Peyer's patch (tissue), 4 donors: ENCODE results near the gene JAKMIP3. TPM values are rescaled to one million over a fixed set of nuclear protein-coding genes. Genes with fewer than 3 reads are reported as not detected.
A peak's percentile ranks its signal among the peaks of the same experiment; 100 is the strongest.

Experiments
- DNase-seq, 3 donors: peaks; one replicate each; pipeline ENCODE4 v3.0.0-alpha.2; 2017 to 2019
- H3K27ac ChIP-seq, 4 donors: fragments of 200-600 bp; sonication (generic); one replicate each; pipeline ENCODE4 v1.5.1; 2016 to 2019
- H3K27me3 ChIP-seq, 2 donors: fragments of 200-600 bp; sonication (generic); one replicate each; pipeline ENCODE4 v1.5.1; 2019
- H3K36me3 ChIP-seq, 3 donors: fragments of 200-600 bp; sonication (generic); one replicate each; pipeline ENCODE4 v1.5.1; 2016 to 2019
- H3K4me1 ChIP-seq, 4 donors: fragments of 200-600 bp; sonication (generic); one replicate each; pipeline ENCODE4 v1.5.1; 2016 to 2019
- H3K4me3 ChIP-seq, 4 donors: fragments of 200-600 bp; sonication (generic); 1 replicate in 3 of 4; 2 replicates in 1 of 4; pipeline ENCODE4 v1.5.1; 2016 to 2019; ENCODE audit warnings: mild to moderate bottlenecking in 1 of 4
- H3K9me3 ChIP-seq, 4 donors: fragments of 200-600 bp; sonication (generic); one replicate each; pipeline ENCODE4 v1.5.1; 2016 to 2019; ENCODE audit warnings: mild to moderate bottlenecking in 1 of 4
- POLR2A ChIP-seq, 2 donors: fragments of 450-650 bp; IDR thresholded peaks; one replicate each; pipeline ENCODE4 v1.5.1; 2017; ENCODE audit warnings: antibody characterized with exemption in 2 of 2, mild to moderate bottlenecking in 2 of 2, moderate library complexity in 2 of 2
- total RNA-seq, 4 donors: library from RNA; depleted of rRNA; stranded (reverse); fragments of >200 nt; gene quantifications; one replicate each; pipeline ENCODE4 v1.1.0, GENCODE V29; 2016
- TF ChIP-seq, protein P1 (sequence below), 6 experiments: fragments of 450-650 bp in 4 of 6; fragments of 200-600 bp in 2 of 6; sonication (generic) in 1 of 6; IDR thresholded peaks; one replicate each; pipeline ENCODE4 v1.5.1; 2017 to 2019; ENCODE audit warnings: antibody characterized with exemption in 6 of 6, mild to moderate bottlenecking in 3 of 6, moderate library complexity in 1 of 6

Gene JAKMIP3
- total RNA-seq, 4 donors from 2014 or later = 0.18 to 2.5 (median 0.23) TPM

DNA sequence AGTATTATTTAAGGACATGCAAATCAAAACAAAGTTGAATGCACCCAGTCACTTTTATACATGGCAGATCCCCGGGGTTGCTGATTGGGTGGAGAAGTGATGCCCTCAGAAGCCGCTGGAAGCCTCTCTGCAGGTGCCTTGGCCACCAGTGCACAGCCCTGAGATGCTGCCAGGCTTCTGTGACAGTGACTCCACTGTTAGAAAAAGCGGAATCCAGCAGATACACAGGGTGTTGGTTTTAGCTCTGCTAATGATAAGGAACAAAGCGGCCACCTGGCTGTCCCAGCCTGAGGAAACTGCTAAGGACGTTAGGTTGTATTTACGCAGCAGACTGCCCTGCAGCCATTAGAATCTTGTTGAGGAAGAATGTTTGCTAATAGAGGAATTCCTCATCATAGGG, 47.5 kb downstream of the JAKMIP3 start:
- Histone ChIP-seq H3K9me3 (no peaks in the 10 kb centered on the region), H3K4me3 (no peak overlapping the region), H3K4me1 (no peaks in the 10 kb centered on the region), H3K27me3 (no peaks in the 10 kb centered on the region), H3K36me3 (no peaks in the 10 kb centered on the region), H3K27ac (no peak overlapping the region)
- DNase-seq = peak in 1 of 3 donors; percentile 22
- TF ChIP-seq, protein P1, sequence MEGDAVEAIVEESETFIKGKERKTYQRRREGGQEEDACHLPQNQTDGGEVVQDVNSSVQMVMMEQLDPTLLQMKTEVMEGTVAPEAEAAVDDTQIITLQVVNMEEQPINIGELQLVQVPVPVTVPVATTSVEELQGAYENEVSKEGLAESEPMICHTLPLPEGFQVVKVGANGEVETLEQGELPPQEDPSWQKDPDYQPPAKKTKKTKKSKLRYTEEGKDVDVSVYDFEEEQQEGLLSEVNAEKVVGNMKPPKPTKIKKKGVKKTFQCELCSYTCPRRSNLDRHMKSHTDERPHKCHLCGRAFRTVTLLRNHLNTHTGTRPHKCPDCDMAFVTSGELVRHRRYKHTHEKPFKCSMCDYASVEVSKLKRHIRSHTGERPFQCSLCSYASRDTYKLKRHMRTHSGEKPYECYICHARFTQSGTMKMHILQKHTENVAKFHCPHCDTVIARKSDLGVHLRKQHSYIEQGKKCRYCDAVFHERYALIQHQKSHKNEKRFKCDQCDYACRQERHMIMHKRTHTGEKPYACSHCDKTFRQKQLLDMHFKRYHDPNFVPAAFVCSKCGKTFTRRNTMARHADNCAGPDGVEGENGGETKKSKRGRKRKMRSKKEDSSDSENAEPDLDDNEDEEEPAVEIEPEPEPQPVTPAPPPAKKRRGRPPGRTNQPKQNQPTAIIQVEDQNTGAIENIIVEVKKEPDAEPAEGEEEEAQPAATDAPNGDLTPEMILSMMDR (IDR thresholded peaks at IDR 0.05) = no peak
- no peak for TF ChIP-seq POLR2A (IDR thresholded peaks at IDR 0.05)

DNA sequence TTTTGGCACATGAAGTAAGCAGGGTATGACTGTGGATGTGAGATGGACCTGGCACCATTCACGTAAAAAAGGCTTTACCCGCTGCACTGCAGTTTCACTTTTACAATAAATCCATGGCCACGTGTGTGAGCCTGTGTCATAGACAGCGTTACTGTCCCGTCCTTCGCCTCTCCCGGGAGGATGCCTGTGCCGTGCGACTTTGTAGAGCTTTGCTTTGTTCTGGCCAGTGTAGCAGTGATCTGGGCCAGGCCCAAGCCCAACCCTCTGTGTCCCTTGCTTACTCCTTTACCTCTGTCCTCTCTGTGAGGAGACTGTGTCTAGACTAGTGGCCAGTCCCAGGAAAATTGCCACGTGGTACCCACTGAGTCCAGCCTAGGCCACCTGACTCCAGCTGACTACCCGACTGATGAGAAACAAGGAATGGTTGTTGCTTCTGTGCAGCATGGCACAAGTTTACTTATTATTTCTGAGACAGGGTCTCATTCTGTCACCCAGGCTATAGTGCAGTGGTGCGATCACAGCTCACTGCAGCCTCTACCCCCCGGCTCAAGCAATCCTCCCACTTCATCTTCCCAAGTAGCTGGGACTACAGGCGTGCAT, 48.1 kb downstream of the JAKMIP3 start:
- H3K4me3 ChIP-seq = no peak overlapping the region
- no peak for TF ChIP-seq POLR2A (IDR thresholded peaks at IDR 0.05)
- TF ChIP-seq, protein P1 (IDR thresholded peaks at IDR 0.05) = no peak
- H3K4me1 ChIP-seq = no peaks in the 10 kb centered on the region
- no peaks in the 10 kb centered on the region for H3K9me3 ChIP-seq
- DNase-seq = peak in 1 of 3 donors; percentile 27
- no peaks in the 10 kb centered on the region for H3K36me3 ChIP-seq
- H3K27me3 ChIP-seq = no peaks in the 10 kb centered on the region
- no peak overlapping the region for H3K27ac ChIP-seq

DNA sequence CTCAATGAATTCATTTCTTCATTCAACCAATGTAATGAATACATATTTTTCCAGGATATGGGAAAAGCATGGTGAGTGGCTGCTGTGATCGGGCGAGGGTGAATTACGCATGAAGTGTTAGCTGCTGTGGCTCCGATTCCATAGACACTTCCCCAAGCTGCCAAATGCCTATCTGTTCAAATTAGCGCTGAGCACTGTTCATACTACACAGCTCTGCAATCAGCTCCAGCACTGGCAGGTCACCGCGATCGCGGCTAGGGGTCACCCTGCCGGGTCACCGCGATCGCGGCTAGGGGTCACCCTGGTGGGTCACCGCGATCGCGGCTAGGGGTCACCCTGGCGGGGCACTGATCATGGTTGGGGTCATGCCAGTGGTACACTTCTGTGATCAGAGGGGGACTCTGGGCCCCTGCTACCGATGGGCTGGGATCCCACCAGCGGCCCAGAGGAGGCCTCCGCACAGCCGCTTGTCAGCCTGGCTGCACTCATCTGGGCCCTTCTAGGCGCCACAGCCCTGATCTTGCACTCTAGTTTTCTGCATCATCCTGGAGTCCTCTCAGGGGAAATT, 49.3 kb downstream of the JAKMIP3 start:
- Histone ChIP-seq H3K9me3 (no peaks in the 10 kb centered on the region), H3K4me3 (no peak overlapping the region), H3K27me3 (no peaks in the 10 kb centered on the region), H3K27ac (no peak overlapping the region), H3K36me3 (no peaks in the 10 kb centered on the region), H3K4me1 (no peaks in the 10 kb centered on the region)
- TF ChIP-seq, protein P1 (IDR thresholded peaks at IDR 0.05) = no peak
- no peak for TF ChIP-seq POLR2A (IDR thresholded peaks at IDR 0.05)
- DNase-seq = peak in 1 of 3 donors; percentile 28

Other genes with a start within 250 kb of the JAKMIP3 start
- gene PPP2R2D, start 164.9 kb upstream of the JAKMIP3 start, total RNA-seq = 10 to 100 TPM; 34.3 to 87.5 (median 48.5) TPM
- 10 to 100 TPM; 26.7 to 58.7 (median 41.1) TPM for gene BNIP3, start 84.0 kb upstream of the JAKMIP3 start, total RNA-seq
- under 1 TPM in 1 of 4 donors, not detected in 3; 0.27 TPM for gene DPYSL4, start 121.0 kb downstream of the JAKMIP3 start, total RNA-seq
- gene STK32C, start 242.0 kb downstream of the JAKMIP3 start, total RNA-seq = 10 to 100 TPM in 1 of 4 donors, 1 to 10 TPM in 2, under 1 TPM in 1; 0.35 to 23.9 (median 4.4) TPM